Fibroblast of gingiva (primary cell): ENCODE data around the gene CWF19L2.
"Not testable (repeated sequence)": the region's sequence is repeated elsewhere in the genome, so short reads cannot be mapped to it uniquely, and the experiment has no call there.

Experiments
- DNase-seq: peaks from one replicate; pipeline ENCODE4 v3.0.0-alpha.2; 2011; ENCODE audit warnings: low read depth

CWF19L2 gene

DNA sequence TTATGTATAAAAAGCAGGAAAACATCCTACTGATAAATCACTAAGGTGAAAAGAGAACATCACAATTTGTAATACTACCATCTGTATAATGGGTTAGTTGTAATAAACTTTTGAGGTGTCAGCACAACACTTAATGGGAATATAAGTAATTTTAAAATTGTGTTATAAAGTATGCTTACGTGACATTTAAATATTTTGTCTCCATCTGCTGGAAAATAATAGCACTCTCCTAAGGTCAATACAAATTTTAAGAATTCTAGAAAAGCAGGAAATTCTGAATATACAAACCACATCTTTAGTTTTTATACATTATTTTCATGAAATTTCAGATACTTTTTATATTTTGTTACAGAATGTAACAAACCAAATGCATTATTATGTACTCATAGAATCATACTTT, 19.5 kb downstream of the CWF19L2 start:
- DNase-seq = no peak

DNA sequence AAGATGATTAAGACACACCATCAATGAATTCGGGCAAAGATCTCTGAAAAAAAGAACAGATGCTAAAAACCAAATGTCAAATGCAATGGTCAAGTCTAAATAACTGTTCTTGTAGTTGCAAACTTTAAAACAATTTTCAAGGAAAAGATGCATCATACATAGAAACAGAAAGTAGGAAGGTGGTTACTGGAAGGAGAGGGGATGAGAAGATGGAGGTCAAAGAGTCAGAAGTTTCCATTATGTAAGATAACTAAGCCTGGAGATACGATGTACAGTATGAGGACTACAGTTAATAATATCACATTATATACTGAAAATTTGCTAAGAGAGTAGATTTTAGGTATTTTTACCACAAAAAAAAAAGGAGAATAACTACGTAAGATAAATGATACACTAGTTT, 27.1 kb downstream of the CWF19L2 start:
- DNase-seq = no peak

DNA sequence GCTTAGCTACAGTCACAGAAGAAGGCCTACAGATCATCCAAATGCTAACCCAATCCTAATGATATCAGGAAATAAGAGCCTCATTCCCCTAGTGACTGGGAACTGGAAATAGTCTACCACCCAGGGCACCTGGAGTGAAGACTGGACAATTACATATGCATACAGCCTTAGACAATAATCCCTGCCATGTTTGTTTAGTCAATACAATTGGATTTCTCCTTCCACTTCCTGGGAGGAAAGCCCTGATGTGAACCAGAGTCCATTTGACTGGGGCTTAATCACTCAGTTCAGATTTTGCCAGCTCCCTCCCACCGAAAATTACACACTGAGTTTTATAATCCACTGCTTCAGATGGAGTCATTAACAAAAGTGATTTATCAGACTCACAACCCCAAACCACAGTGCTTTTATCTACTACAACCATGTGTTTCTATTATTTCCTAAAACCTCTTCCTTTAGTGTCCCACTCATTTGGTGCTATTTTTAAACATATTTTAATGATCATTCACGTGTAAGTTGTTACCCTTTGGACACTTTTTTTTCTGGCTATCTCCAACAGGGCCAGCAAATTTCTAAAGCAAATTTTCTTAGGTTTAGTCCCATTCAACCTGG, 29.9 kb downstream of the CWF19L2 start:
- DNase-seq = no peak

DNA sequence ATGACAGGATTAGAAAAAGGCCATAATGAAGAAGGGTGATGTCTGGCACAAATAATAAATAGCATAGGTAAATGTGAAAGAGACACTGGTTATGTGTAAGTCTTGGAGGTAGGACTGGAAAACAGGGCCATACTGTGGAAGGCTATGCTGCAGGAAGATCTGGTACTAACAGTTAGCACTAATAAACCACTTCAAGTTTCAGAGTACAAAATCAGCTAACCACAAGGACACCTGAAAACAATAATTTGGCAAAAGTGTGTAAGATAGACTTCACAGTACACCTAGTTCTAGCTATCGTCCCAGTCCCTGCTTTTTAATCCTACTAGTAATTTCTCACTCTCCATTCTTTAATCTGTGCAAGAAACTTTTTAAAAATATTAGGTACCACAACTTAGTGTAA, 44.3 kb downstream of the CWF19L2 start:
- DNase-seq = no peak

DNA sequence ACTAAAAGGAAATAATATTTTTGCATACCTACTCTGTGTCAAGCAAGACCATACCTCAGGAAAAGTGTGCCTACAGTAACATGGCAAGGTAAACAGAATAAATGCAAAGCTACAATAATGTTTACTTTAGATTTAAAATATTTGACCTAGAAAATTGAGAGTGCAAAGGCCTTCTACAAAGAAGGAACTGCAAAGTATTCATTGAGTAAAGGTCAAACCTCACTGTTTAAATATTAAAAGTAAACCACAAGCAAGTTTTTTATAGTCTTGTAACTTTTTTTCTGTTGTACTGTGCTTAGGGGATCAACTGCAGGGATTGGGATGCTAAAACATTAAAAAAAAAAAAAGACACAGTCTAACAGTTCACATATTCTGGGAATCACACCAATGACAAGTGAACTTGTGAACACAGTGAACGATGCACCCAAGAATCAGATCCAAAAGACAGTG, 48.8 kb downstream of the CWF19L2 start:
- no peak for DNase-seq

DNA sequence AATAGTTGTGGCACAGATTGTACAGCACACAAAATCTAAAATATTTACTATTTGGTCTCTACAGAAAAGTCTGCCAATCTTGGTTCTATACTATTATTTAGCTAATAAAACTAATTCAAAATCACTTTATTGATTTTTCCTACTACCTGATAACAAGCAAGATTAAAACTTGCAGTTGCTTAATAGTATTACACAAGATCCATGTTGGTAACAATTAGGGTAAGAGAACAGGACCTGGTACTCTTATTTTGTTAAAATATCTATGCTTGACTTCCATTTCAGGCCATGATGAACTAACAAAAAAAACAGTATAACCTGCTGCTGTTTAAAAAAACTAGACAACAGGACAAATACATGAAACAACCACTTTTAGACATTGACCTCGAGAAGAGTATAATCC, 52.4 kb downstream of the CWF19L2 start:
- DNase-seq = no peak

DNA sequence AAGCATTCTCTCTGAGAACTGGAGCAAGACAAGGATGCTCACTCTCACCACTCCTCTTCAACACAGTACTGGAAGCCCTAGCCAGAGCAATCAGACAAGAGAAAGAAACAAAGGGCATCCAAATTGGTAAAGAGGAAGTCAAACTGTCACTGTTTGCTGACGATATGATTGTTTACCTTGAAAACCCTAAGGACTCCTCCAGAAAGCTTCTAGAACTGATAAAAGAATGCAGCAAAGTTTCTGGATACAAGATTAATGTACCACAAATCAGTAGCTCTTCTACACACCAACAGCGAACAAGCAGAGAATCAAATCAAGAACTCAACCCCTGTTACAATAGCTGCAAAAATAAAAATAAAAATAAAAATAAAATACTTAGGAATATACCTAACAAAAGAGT, 56.5 kb downstream of the CWF19L2 start:
- DNase-seq = not testable (repeated sequence)

DNA sequence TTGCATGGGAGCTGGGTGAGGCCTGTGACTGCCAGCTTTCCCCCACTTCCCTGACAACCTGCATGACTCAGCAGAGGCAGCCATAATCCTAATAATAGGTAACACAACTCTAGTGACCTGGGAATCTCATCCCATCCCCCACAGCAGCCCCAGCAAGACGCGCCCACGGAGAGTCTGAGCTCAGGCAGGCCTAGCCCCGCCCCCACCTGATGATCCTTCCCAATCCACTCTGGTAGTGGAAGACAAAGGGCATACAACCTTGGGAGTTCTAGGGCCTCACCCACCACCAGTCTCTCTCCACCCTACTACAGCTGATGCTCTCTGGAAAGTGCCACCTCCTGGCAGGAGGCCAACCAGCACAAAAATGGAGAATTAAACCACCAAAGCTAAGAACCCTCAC, 60.3 kb downstream of the CWF19L2 start:
- DNase-seq = no peak

DNA sequence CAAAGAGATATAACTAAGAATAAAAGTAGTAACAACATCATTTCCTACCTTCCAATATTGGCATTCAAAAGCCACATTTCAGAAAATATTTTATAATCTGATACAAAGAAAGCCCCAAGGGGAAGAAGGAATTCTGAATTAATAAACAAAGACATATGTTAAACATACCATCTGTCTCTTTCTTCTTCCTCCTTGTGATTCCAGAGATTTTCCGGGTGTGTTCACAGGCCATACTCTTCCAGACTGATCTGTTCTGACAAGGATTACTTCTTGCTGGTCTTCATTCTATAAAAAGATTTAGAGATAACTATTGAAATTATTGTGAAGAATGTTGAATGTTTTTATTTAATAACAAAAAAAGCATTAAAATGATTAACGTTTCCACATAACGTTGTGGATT, 65.0 kb downstream of the CWF19L2 start:
- DNase-seq = no peak

DNA sequence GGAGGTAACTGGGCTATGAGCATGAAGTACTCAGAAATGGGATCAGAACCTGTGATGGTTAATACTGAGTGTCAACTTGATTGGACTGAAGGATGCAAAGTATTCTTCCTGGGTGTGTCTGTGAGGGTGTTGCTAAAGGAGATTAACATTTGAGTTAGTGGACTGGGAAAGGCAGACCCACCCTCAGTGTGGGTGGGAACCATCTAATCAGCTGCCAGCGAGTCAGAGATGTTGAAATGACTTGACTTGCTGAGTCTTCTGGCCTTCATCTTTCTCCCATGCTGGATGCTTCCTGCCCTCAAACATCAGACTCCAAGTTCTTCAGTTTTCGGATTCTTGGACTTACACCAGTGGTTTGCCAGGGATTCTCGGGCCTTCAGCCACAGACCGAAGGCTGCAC, 66.9 kb downstream of the CWF19L2 start:
- not testable (repeated sequence) for DNase-seq

DNA sequence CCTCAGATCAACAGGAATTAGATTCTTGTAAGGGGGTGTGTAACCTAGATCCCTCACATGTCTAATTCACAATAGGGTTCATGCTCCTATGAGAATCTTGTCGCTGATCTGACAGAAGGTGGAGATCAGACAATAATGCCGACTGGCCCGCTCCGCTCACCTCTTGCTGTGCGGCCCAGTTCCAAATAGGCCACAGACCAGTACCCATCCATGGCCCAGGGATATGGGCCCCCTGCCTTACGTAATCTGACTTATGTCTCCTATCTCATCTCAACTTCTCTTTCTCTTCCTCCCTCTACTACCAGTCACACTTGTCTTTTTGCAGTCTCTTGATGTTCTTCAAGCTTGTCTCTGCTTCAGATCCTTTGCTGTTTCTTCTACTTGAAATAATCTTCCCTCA, 70.0 kb downstream of the CWF19L2 start:
- no peak for DNase-seq

DNA sequence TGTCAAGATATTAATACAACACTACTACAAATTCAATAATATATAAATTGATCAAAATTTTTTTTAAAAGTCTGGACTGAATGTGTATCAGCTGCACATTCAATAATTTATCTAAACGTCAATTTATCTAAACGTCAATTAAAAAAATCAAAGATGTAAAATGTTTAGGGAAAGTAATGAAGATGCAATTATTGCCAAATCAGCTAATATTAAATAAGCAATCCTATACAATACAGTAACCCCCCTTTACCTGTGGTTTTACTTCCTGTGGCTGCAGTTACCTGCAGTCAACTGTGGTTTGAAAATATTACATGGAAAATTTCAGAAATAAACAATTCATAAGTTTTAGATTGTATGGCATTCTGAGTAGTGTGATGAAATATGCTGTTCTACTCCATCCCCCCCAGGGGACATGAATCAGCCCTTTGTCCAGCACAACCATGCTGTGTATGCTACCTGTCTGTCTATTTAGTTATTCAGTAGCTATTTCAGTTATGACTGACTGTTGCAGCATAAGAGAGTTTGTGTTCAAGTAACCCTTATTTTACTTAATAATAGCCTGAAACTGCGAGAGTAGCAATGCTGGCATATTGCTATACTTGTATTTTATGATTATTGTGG, 72.2 kb downstream of the CWF19L2 start:
- DNase-seq = peak; percentile 46

DNA sequence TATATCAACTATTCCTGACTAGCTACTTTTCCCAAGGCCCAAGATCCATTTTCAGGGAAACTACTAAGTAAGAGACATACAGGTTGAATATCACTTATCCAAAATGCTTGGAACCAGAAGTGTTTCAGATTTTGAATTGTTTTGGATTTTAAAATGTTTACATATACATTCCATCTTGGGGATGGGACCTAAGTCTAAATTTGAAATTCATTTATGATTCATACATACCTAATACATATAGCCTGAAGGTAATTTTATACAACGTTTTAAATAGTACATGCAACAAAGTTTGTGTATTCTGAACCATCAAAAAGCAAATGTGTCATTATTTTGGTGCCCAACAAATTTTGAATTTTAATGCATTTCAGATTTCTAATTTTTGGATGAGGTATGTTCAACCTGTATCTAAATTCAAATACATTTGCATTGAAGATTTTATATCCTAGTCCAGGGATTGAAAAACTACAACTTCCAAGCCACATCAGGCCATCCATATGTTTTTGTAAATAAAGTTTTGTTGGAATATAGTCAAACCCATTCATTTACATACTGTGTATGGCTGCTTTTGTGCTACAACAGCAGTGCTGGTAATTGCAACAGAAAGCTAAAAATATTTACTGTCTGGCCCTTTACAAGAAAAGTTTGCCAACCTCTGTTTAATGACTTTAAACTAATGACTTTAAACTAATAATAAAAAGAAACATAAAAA, 73.3 kb downstream of the CWF19L2 start:
- DNase-seq = no peak

DNA sequence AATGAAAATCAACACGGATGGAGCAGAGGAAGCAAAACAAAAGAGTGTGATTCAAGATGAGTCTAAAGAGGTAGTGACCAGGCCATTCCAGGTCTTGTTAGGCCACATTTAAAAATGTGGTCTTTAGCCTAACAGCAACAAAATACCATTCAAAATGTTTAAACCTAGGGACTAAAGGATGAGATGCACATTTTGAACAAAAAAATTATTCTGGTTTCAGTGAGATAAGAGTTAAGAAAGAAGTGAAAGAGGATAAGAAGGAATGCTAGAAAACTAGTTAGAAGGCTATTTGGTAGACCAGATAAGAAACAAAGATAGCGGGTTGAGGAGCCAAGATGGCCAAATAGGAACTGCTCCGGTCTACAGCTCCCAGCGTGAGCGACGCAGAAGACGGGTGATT, 85.2 kb downstream of the CWF19L2 start:
- no peak for DNase-seq

DNA sequence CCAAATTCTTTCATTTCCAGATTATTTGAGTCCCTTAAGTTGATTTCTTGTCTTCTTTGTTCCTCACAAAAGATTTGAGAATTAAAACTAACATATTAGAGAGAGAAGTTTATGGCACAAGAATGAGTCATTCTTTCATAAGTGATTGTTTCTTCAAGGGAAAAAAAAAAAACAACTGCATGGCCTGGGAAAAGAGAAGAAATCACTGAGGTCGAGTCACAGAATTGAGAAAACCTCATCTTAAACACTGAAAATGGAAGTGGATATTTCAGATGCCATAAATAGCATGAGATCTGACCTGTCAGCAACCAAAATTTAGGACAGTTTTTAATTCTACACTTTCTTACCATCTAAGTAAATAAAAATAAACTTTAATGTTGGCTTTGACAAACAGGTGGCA, 87.2 kb downstream of the CWF19L2 start:
- peak; percentile 32 for DNase-seq

DNA sequence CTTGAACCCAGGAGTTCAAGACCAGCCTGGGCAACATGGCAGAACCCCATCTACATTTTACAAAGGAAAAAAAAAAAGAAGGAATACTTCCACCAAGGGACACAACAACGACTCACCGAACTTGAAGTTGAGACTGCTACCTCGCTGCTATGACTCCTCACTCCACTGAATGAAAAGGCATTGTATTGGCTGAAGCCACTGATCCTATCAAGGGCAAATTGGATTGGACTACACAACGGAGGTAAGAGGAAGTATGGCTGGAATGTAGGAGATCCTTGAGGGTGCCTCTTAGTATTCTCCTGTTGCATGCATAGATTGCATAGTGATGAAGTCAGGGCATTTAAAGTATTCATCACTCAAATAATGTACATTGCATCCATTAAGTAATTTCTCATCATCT, 97.9 kb downstream of the CWF19L2 start:
- no peak for DNase-seq

DNA sequence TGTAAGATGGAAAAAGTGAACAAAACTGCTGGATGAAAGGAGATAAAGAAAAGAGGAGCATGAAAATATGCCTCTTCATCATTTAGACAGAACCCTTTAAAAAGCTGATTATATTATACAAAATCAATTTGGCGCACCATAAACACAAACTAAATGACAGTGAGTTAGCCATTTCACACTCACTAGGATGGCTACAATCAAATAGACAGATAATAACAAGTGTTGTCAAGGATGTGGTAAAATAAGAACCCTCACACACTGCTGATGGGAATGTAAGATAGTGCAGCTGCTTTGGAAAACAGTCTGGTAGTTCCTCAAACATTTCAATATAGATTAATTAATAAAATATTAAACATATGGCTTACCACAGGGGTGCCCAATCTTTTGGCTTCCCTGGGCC, 99.7 kb downstream of the CWF19L2 start:
- DNase-seq = no peak

DNA sequence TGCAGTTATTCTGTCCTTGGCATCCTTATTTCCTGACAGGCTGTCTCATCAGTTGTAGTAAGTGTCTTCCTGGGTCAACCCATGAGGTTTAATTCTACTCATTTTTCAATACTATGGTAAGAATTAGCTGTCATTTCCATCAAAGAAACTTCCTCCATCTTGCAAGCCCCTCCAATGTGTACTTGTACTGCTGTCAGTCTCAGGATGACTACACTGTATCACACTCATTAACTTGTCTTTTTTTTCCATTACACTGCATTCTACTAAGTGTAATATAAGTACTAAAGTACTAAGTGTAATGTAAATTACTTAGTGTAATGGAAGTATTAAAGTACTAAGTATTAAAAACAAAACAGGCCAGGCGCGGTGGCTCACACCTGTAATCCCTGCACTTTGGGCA, 102.8 kb downstream of the CWF19L2 start:
- no peak for DNase-seq

DNA sequence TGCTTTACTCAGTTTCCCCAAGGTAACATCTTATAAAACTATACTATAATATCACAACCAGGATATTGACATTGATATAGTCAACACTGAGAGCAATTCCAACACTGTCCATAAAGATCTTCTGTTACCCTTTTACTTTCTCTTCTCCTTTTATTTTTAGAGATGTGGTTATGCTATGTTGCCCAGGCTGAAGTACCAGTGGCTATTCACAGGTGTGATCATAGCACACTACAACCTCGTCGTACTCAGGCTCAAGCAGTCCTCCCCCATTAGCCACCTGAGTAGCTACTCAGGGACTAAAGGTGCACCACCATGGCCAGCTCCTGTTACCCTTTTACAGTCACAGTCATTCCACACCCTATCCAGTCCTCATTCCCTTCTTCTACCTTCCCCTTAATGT, 119.7 kb downstream of the CWF19L2 start:
- no peak for DNase-seq

DNA sequence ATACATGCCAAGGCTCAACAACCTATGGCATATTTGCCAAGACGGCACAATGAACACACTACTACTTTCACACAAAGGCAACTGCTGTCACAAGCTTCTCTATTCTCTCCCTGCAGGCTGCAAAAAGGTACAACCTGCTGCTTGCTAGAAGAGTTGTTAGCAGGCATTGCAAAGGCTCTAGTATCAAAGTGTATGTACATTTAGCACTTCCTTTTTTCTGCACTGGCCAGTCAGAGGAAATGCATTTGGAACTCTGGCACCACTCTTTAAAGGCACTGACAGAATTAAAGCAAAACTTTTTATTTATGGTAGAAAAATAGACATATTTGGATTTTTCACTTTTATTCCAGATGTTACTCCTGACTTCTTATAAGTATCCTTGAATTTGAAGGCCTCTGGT, 125.9 kb downstream of the CWF19L2 start:
- DNase-seq = no peak

DNA sequence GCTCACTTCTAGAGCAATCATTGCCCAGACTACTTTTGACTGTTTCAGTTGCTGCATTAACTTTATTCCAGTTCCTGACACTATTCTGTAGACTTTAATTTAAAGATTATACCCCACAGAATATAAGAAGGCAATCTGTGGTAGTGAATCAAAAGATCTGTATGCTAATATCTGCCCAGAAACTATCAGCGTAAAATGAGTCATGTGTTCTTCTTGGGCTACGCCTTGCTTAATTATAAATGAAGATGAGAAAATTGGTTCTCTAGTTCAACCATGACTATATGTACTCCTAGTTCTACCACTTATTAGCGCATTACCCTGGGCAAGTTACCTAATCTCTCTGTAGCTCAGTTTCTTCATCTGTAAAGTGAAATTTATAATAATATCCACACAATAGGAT, 128.5 kb downstream of the CWF19L2 start:
- no peak for DNase-seq

DNA sequence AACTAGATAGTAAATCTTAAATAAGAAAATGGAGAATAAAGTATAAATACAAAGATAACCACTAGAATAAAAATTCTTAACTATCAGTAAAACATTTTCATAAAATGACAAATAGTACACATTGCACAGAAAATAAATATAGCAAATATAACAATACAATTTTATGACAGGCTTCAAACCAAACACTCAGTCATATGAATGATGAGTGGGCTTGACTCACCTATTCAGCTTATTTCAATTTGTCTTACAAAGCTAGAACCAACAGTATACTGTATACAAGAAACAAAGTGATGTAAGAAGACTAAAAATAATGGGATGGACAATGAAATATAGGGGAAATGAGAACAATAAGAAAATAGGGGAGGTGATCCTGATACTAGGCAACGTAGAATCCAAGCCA, 141.2 kb downstream of the CWF19L2 start:
- no peak for DNase-seq

DNA sequence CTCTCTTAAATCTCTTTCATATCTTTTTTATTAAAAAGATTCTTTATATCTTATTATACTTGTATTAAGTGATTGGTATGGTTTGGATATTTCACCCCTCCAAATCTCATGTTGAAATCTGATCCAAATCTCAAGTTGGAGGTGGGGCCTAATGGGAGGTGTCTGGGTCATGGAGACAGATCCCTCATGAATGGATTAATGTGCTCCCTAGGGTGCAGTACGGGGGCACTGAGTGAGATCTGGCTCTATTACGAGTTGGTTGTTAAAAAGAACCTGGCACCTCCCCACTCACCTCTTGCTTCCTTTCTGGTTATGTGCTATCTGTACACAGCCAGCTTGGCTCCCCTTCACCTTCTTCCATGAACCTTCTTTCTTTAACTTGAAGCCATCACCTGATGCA, 149.6 kb downstream of the CWF19L2 start:
- no peak for DNase-seq

DNA sequence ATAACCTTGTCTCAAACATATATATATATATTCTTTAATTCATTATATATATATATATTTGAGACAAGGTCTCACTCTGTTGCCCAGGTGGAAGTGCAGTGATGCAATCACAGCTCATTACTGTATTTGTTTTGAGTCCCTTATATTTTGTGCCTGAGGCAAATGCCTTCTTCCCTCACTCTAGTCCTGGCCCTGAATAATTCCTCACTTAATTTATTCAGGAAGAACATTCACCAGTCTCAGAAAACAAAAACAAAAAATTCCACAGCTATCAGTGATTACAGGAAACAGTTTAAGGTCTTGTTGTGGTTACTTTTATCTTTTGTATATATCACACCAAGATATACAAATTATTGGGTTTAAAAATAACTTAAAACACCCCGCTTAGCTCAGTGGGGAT, 155.7 kb downstream of the CWF19L2 start:
- no peak for DNase-seq
